GM11168 (cell line): ENCODE results near the gene DCHS1.

Experiments used
- in situ Hi-C: fragments of 300-500 bp; cut with MboI; formaldehyde crosslinking; loops from one replicate; pipeline ENCODE4 v1.12.0; 2022; ENCODE audit warnings: low sequenced_read_pairs; ENCODE audit not compliant: unreplicated experiment

DCHS1 gene

GRCh38 chr11:6629892-6630631 lies 25.5 kb downstream of the DCHS1 start:
- in situ Hi-C loops, result no loop called here

DNA sequence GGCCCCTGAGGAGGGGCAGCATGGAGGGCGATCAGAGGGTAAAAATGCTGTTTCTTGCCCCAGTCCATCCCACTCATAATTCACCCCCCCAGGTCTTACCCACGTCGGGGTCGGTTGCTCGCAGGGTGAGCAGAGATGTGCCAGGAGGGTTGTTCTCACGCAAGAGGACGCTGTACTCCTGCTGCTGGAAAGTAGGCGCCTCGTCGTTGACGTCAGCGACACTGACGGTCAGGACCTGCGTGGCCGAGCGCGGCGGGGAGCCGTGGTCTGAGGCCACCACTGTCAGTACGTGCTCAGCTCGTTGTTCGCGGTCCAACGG lies 26.1 kb downstream of the DCHS1 start:
- in situ Hi-C loops, result no loop called here

DNA sequence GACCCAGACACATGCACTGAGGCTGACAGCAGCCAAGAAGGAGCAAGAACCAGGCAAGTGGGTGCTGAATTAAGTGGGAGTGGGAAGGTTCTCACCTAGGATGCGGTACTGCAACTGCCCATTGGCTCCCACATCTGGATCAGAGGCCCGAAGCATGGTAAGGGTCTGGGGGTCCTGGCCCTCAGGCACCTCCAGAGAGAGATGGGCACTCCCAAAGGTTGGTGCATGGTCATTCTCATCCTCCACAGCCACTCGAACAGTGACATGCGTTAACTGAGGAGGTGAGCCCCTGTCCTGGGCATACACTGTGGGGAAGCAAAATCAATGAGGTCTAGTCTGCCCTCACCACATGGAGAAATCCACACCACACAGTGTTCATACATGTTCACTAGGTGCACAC lies 27.1 kb downstream of the DCHS1 start:
- in situ Hi-C loops, result no loop called here

DNA sequence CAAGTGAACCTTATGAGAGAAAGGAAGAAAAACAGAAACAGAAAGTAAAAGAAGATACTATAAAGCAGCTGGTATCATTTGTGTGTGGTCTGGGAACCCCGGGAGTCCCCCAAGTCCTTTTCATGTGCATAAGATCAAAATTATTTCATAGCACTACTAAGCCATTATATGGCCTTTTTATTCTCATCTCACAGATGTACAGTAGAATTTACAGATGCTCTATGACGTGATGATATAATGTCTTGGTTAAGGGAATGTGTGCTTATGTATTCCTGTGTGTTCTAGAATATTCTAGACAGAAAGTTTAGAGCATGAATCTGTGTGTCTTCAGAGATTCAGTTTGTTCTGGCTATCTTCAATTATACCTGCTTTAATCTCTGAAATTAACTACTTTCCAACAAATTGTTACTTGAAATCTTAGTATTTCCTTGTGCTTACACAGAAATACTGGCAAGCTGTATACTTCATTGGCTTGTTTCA lies 27.8 kb downstream of the DCHS1 start:
- in situ Hi-C loops, result no loop called here

- in situ Hi-C loops, result no loop called here
These were observed 28.4 kb downstream of the DCHS1 start for GRCh38 chr11:6626971-6627761.

GRCh38 chr11:6625832-6626420 lies 29.7 kb downstream of the DCHS1 start:
- in situ Hi-C loops, result no loop called here

DNA sequence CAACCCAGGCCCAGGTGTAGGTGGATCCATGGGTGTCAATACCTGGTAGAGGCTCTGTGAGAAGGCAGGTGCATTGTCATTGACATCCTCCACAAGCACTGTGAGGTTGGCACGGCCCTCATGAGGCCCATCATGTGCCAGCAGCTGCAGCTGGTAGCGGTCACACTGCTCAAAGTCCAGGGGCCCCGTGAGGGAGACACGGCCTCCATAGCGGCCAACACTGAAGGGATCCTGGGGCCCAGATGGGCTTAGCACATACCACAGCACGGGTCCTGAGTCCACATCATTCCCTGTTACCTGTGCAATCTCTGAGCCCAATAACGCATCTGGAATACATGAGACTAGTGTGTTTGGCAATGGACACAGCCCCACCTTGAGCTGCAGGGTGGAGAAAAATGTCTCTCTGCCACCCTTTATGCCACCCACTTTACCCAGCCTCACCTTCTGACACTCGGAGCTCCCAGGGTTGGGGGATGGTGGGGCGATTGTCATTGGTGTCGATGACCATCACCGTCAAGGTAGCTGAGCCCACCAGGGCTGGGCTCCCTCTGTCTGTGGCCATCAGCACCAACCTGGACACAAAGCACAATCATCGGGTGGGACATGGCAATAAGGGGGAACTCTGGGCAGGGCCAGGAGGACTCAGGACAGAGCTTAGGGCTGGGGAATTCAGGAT lies 30.3 kb downstream of the DCHS1 start:
- in situ Hi-C loops, result no loop called here

DNA sequence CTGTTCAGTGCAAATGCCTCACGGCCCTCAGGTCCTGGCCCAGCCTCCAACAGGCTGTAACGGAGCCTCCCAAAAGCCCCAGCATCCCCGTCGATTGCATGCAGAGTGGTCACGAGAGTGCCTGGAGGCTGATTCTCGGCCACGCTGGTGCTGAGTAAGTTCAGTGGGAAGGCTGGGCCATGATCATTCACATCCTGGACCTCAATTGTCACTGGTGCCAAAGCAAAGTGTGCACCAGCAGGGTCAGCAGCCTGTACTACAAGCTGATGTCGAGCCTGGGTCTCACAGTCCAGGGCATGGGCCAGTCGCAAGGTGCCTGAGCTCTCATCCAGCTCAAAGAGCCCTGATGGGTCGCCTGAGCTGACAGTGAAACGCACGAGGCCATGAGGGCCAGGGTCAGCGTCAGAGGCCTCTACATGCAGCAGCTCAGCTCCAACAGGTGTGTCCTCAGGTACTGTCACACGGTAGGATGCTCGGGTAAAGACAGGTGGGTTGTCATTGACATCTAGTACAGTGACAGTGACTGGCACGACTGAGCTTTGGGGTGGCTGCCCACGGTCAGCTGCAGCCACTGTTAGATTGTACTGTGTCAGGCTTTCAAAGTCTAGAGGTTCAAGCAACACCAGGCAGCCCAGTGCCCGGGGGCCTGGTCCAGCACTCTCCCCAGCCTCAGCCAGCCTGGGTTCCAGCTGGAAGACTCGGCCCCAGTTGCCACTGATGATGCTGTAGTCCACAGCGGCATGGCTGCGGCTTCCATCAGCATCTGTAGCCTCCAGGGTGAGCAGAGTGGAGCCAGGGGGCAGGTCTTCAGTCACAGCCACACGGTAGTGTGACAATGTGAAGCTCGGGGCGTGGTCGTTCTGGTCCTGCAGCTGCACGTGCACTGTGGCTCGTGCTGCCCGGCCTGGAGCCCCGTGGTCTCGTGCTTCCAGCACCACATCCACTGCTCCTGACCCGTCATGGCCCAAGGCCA lies 31.9 kb downstream of the DCHS1 start:
- in situ Hi-C loops, result no loop called here

GRCh38 chr11:6622261-6623171 lies 33.1 kb downstream of the DCHS1 start:
- in situ Hi-C loops, result no loop called here

- in situ Hi-C loops, result no loop called here
These were observed 33.8 kb downstream of the DCHS1 start for GRCh38 chr11:6621711-6622211.

DNA sequence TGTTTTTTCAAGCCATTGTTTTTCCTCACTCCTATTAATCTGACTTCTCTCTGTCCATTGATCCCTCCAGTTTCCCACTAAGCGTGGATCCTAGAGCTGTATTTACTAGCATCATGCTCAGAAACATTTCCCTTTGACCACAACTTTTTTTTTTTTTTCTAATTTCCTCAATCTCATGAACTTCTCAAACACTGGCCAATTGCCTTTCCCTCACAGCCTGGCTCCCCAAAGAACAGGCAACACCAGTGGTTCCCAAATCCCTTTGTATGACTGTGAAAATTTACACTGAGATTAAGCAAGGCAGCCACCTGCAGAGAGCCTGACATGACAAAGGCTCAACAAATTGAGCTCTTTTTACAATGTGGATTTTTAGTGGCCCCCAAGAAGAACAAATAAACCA lies 35.0 kb downstream of the DCHS1 start:
- in situ Hi-C loops, result no loop called here

GRCh38 chr11:6619004-6619745 lies 36.4 kb downstream of the DCHS1 start, which contains the start of gene TPP1:
Gene TPP1, minus strand, starts transcription at chr11:6619422. Its CDS starts 22 bp downstream, at chr11:6619400.
- in situ Hi-C loops, result no loop called here

DNA sequence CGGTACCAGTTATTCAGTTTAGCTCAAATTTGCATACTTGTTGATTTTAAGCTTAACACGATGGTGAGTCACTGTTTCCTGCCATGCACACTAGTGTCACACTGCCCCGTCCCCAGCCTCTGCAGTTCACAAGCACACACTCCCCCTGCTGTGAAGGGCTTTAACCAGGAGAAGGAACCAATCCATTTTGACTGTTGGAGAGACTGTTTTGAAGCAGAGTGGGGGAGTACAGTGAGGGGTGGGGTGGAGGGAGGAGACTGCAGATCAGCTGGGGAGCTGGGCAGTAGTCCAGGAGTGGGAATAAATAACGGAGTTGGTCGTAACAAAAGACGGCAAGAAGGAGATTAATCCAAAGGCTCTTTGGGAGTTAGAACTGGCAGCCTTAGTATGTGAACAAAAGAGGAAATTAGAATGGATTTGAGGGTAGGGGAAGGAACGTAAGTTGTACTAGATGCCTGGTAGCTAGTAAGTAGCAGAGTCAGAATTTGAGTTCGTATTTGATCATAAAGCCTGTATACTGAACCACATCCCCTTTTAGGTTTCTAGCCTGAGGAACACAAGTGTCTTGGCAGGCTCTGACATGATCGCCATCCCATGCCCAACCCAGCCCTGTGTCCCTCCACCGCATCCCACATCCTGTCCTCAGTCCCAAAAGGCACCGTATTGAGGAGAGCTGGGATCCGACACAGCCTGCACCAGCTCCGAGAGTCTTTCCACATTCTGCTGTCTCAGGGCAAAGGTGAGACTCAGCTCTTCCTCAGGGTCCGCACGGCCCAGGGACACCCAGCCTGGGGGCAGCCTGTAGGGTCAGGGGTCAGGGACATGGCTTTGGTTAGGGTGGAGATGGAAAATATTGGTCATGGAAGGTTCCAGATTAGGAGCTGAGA lies 37.2 kb downstream of the DCHS1 start:
- in situ Hi-C loops, result no loop called here

DNA sequence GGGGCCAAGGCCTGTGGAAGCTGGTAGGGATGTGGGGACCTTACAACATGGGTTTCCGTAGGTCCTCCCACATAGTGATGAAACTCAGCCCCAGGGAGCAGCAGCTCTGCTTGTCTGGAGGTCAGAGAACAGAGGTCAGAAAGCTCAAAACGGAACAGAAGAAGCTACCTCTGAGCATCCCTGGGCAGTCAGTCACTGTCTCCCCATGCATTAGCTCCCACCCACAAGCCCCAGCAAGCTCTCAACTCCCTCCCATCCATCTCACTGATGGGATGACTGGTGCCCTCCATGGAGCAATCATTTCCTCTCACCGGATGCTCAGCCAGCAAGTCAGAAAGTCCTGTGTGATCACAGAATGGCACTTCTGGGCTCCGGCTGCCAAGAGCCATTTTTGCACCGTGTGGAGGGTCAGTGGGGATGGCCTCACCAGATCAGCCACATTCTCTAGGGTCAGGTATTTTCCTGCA lies 38.3 kb downstream of the DCHS1 start:
- in situ Hi-C loops, result no loop called here

- in situ Hi-C loops, result no loop called here
These were observed 38.9 kb downstream of the DCHS1 start for GRCh38 chr11:6616596-6617250.
